PFSK-1 (cell line): Measurements from ENCODE around the gene RHOT2.

ENCODE experiments used
- POLR2AphosphoS5 ChIP-seq: IDR thresholded peaks from 2 replicates; pipeline ENCODE4 v1.6.1; 2012; ENCODE audit warnings: low read depth, mild to moderate bottlenecking, control low read depth, low read length, moderate library complexity
- REST ChIP-seq, 2 experiments: IDR thresholded peaks; 2 replicates each; pipeline versions ENCODE4 v1.6.1 to v1.8.0; 2011 to 2012; ENCODE audit warnings: low read depth in 2 of 2, low read length in 2 of 2, control low read depth in 1 of 2, inconsistent platforms in 1 of 2, mild to moderate bottlenecking in 1 of 2, moderate library complexity in 1 of 2; ENCODE audit not compliant: insufficient read depth in 1 of 2

GRCh38 chr16:682493-683395 lies 14.8 kb downstream of the RHOT2 start:
- no peak for TF ChIP-seq REST (IDR thresholded peaks at IDR 0.05; ENCODE audit: insufficient read depth in 1 of 2, low read depth in 2 of 2, low read length in 2 of 2)
- no peak for TF ChIP-seq POLR2AphosphoS5
